K562 (cell line): ENCODE data around the gene TAF9. TPM values are rescaled to one million over a fixed set of nuclear protein-coding genes. Genes with fewer than 3 reads are reported as not detected.

Source experiments
- CSDE1 ChIP-seq, 2 experiments: fragments of 450-650 bp; IDR thresholded peaks; 2 replicates each; pipeline ENCODE4 v1.6.1; 2016; ENCODE audit warnings: mild to moderate bottlenecking in 1 of 2
- ESRRA ChIP-seq: fragments of 450-650 bp; IDR thresholded peaks from 2 replicates; pipeline ENCODE4 v1.6.1; 2014; ENCODE audit warnings: low read depth, mild to moderate bottlenecking, moderate library complexity, borderline replicate concordance
- RBBP5 ChIP-seq: fragments of 200-600 bp; sonication (generic); IDR thresholded peaks from 2 replicates; pipeline ENCODE4 v1.6.1; 2012; ENCODE audit warnings: borderline replicate concordance, mild to moderate bottlenecking, low read length, control low read depth, inconsistent platforms; ENCODE audit not compliant: insufficient read depth, poor library complexity, severe bottlenecking
- RERE ChIP-seq: sonication (generic); formaldehyde crosslinking; IDR thresholded peaks from 2 replicates; pipeline ENCODE4 v1.8.0; 2023; ENCODE audit warnings: missing genetic modification reagents, mild to moderate bottlenecking, borderline replicate concordance
- SOX6 ChIP-seq: fragments of 450-650 bp; IDR thresholded peaks from 2 replicates; pipeline ENCODE4 v1.6.1; 2014; ENCODE audit warnings: mild to moderate bottlenecking
- TSHZ1 ChIP-seq: fragments of 250-450 bp; sonication (Bioruptor Pico); IDR thresholded peaks from 2 replicates; pipeline ENCODE4 v1.4.0; 2020; ENCODE audit warnings: mild to moderate bottlenecking, moderate library complexity
- YY1 ChIP-seq, 3 experiments: IDR thresholded peaks; 2 replicates each; pipeline ENCODE4 v1.6.1; 2011; ENCODE audit warnings: low read length in 2 of 3, mild to moderate bottlenecking in 2 of 3, moderate library complexity in 2 of 3, borderline replicate concordance in 1 of 3, control low read depth in 1 of 3, low read depth in 1 of 3; ENCODE audit not compliant: insufficient read depth in 3 of 3, insufficient replicate concordance in 2 of 3, control insufficient read depth in 1 of 3, insufficient read length in 1 of 3; ENCODE audit errors: extremely low read depth in 1 of 3
- ZNF76 ChIP-seq: fragments of 250-450 bp; sonication (Bioruptor Pico); IDR thresholded peaks from 2 replicates; pipeline ENCODE4 v1.4.0; 2020; ENCODE audit warnings: mild to moderate bottlenecking, moderate library complexity, borderline replicate concordance
- polyA plus RNA-seq, 8 experiments: library from polyadenylated mRNA; depleted of rRNA in 4 of 8; stranded (reverse) in 5 of 8; unstranded in 3 of 8; fragments of >200 nt; fragmentation: Nextera tagmentation in 2 of 8; fragmentation: Illumina TruSeq in 1 of 8; extraction: Ambion mirVana in 2 of 8; extraction: Trizol in 1 of 8; gene quantifications; 2 replicates each; pipeline versions ENCODE4 v1.2.1 to v1.2.3, GENCODE V29; 2011 to 2014; ENCODE audit warnings: inconsistent platforms in 1 of 8, missing spikeins in 1 of 8
- total RNA-seq, 7 experiments: library from RNA; depleted of rRNA in 6 of 7; stranded (reverse); fragments of >200 nt in 6 of 7; fragmentation: Illumina TruSeq in 2 of 7; extraction: Trizol in 2 of 7; gene quantifications; 2 replicates each; pipeline versions ENCODE4 v1.2.1 to v1.2.3, GENCODE V29; 2011 to 2021; ENCODE audit warnings: low replicate concordance in 1 of 7
- TF ChIP-seq, protein P1 (sequence below): fragments of 250-450 bp; sonication (Bioruptor Pico); IDR thresholded peaks from 2 replicates; pipeline ENCODE4 v1.4.0; 2020; ENCODE audit warnings: mild to moderate bottlenecking, moderate library complexity, borderline replicate concordance
- TF ChIP-seq, protein P2 (sequence below): sonication (generic); formaldehyde crosslinking; IDR thresholded peaks from 2 replicates; pipeline ENCODE4 v1.8.1; 2023; ENCODE audit warnings: mild to moderate bottlenecking, missing genetic modification reagents

Gene TAF9
- total and polyA plus RNA-seq, 9 of the 15 experiments (the other 6 are each of a cell fraction or from before 2014, with no cell fraction given), result 119 to 566 (median 207) TPM

DNA sequence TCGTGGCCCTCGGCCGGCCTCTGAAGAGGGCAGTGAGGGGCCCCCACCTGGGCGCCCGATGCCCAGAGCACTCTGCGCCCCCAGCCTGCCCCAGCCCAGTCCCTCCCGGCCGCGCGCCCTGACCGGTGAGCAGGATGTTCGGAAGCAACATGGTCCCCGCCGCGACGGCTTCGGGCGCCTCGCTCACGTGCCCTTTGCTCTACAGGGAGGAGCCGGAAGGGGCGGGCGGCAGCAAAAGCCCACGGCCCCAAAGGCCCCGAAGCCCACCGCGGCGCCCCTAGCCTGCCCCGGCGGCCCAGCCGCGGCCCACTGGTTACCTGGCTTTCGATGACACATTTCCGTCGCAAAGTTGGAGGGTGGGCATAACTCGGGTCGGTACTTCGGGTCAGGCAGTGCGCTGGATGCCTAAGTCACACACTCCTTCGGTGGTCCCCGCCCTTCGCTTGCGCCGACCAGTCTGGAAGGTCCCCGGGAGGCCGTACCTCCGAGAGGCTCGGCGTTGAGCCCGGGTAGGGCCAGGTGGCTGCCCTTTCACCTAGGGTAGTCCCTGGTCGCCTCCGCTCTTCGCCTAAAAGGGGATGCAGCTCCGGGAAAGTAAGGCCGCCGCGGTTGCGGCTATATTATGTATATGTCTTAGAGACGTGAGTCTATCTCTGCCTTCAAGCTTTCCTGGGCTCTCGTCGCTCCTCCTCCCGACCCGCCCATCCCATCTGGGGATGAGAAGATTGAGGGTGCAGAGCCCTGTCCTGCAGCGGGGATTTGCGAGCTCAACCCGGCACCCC lies at the start of gene TAF9, which contains the start of the genes AK6 and RAD17 (continued):
- TF ChIP-seq TSHZ1 (CRISPR knock-in tag) (no peak), ZNF76 (CRISPR knock-in tag) (0 out of 2 replicates have a peak, but pooled peaks have one; percentile 32), CSDE1 (IDR thresholded peaks at IDR 0.05) (peak in 1 of 2 experiments; percentile 24; a peak in 1 of 4 replicates), SOX6 (peak; percentile 52; the same call in 1 of the 2 replicates), ESRRA (peak; percentile 36; the same call in 1 of the 2 replicates), RBBP5 (peak; percentile 92), RERE (no peak), YY1 (IDR thresholded peaks at IDR 0.05; ENCODE audit: borderline replicate concordance in 1 of 3, control insufficient read depth in 1 of 3, extremely low read depth in 1 of 3, insufficient read depth in 3 of 3, insufficient read length in 1 of 3, insufficient replicate concordance in 2 of 3, low read depth in 1 of 3, low read length in 2 of 3) (peak; percentile 44 to 91 (median 84))
- TF ChIP-seq, protein P1, sequence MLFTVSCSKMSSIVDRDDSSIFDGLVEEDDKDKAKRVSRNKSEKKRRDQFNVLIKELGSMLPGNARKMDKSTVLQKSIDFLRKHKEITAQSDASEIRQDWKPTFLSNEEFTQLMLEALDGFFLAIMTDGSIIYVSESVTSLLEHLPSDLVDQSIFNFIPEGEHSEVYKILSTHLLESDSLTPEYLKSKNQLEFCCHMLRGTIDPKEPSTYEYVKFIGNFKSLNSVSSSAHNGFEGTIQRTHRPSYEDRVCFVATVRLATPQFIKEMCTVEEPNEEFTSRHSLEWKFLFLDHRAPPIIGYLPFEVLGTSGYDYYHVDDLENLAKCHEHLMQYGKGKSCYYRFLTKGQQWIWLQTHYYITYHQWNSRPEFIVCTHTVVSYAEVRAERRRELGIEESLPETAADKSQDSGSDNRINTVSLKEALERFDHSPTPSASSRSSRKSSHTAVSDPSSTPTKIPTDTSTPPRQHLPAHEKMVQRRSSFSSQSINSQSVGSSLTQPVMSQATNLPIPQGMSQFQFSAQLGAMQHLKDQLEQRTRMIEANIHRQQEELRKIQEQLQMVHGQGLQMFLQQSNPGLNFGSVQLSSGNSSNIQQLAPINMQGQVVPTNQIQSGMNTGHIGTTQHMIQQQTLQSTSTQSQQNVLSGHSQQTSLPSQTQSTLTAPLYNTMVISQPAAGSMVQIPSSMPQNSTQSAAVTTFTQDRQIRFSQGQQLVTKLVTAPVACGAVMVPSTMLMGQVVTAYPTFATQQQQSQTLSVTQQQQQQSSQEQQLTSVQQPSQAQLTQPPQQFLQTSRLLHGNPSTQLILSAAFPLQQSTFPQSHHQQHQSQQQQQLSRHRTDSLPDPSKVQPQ (CRISPR knock-in tag), result no peak
- TF ChIP-seq, protein P2, sequence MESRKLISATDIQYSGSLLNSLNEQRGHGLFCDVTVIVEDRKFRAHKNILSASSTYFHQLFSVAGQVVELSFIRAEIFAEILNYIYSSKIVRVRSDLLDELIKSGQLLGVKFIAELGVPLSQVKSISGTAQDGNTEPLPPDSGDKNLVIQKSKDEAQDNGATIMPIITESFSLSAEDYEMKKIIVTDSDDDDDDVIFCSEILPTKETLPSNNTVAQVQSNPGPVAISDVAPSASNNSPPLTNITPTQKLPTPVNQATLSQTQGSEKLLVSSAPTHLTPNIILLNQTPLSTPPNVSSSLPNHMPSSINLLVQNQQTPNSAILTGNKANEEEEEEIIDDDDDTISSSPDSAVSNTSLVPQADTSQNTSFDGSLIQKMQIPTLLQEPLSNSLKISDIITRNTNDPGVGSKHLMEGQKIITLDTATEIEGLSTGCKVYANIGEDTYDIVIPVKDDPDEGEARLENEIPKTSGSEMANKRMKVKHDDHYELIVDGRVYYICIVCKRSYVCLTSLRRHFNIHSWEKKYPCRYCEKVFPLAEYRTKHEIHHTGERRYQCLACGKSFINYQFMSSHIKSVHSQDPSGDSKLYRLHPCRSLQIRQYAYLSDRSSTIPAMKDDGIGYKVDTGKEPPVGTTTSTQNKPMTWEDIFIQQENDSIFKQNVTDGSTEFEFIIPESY (CRISPR knock-in tag), result peak; percentile 77
